ENCODE results near the gene ZNF493. TPM values are rescaled to one million over a fixed set of nuclear protein-coding genes. Genes with fewer than 3 reads are reported as not detected.

ZNF493 gene
- total and polyA plus RNA-seq, 2 donors (not counting 3 experiments of a cell fraction or from before 2014, with no cell fraction given): 2.4 to 8.0 TPM

- Histone ChIP-seq H2AFZ (ENCODE audit: low read depth, low read length) (no peak overlapping the region), H3K9me3 (replicated peaks; ENCODE audit: control insufficient read depth, insufficient read depth, low read length) (no peaks in the 10 kb centered on the region), H3K4me2 (ENCODE audit: insufficient read depth, low read length) (no peak overlapping the region), H3K9me1 (replicated peaks; ENCODE audit: control insufficient read depth, extremely low read depth, insufficient read depth, low read length) (no peaks in the 10 kb centered on the region), H3K79me2 (ENCODE audit: control insufficient read depth, insufficient read depth, low read length) (no peaks in the 10 kb centered on the region), H3K27ac (ENCODE audit: insufficient read depth, low read depth, low read length) (no peak overlapping the region), H3K4me3 (replicated peaks in 1 of 3; ENCODE audit: insufficient read depth in 1 of 3, low read depth in 1 of 3, low read length in 3 of 3) (no peak overlapping the region), H3K4me1 (ENCODE audit: control insufficient read depth, extremely low read depth, insufficient read depth, low read length) (no peaks in the 10 kb centered on the region), H3K27me3 (ENCODE audit: control insufficient read depth in 2 of 2, insufficient read depth in 2 of 2, low read length in 2 of 2) (no peaks in the 10 kb centered on the region), H4K20me1 (replicated peaks; ENCODE audit: control insufficient read depth, extremely low read depth, insufficient read depth, low read length) (no peaks in the 10 kb centered on the region), H3K36me3 (ENCODE audit: control insufficient read depth in 2 of 2, extremely low read depth in 1 of 2, insufficient read depth in 2 of 2, low read length in 2 of 2) (no peaks in the 10 kb centered on the region), H3K9ac (replicated peaks; ENCODE audit: extremely low read depth, insufficient read depth, low read length) (no peak overlapping the region)
- CTCF ChIA-PET: no interaction called here
- dilution Hi-C loops (cut with MboI; ENCODE audit: extremely low pct_ligation_motif_present, low sequenced_read_pairs) (no loop called here), intact Hi-C loops (cut with micrococcal nuclease) (no loop called here)
- FAIRE-seq (no peak), DNase-seq (ENCODE audit: low read depth, low spot score) (no peak)
- POLR2A ChIA-PET: no interaction called here
- no TSS peak for BruUV-seq (replicated peaks)
- TF ChIP-seq, protein P1, sequence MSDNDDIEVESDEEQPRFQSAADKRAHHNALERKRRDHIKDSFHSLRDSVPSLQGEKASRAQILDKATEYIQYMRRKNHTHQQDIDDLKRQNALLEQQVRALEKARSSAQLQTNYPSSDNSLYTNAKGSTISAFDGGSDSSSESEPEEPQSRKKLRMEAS (IDR thresholded peaks at IDR 0.05; ENCODE audit: insufficient read depth, insufficient read length): no peak
- TF ChIP-seq FOS (IDR thresholded peaks at IDR 0.05; ENCODE audit: borderline replicate concordance, insufficient read depth, low read length) (no peak), JUN (IDR thresholded peaks at IDR 0.05; ENCODE audit: borderline replicate concordance, insufficient read depth, insufficient read length, low read depth) (no peak), POLR2AphosphoS5 (IDR thresholded peaks at IDR 0.05; ENCODE audit: insufficient read depth, low read depth, low read length) (no peak), GATA2 (IDR thresholded peaks at IDR 0.05; ENCODE audit: insufficient read depth, insufficient read length, low read depth, low read length) (no peak), MYC (IDR thresholded peaks at IDR 0.05; ENCODE audit: low read depth, low read length) (no peak), EZH2 (IDR thresholded peaks at IDR 0.05; ENCODE audit: borderline replicate concordance, low read depth, low read length, severe bottlenecking) (no peak), POLR2A (IDR thresholded peaks at IDR 0.05; ENCODE audit: low read depth, low read length) (no peak)
- TF ChIP-seq, protein P2, sequence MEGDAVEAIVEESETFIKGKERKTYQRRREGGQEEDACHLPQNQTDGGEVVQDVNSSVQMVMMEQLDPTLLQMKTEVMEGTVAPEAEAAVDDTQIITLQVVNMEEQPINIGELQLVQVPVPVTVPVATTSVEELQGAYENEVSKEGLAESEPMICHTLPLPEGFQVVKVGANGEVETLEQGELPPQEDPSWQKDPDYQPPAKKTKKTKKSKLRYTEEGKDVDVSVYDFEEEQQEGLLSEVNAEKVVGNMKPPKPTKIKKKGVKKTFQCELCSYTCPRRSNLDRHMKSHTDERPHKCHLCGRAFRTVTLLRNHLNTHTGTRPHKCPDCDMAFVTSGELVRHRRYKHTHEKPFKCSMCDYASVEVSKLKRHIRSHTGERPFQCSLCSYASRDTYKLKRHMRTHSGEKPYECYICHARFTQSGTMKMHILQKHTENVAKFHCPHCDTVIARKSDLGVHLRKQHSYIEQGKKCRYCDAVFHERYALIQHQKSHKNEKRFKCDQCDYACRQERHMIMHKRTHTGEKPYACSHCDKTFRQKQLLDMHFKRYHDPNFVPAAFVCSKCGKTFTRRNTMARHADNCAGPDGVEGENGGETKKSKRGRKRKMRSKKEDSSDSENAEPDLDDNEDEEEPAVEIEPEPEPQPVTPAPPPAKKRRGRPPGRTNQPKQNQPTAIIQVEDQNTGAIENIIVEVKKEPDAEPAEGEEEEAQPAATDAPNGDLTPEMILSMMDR (IDR thresholded peaks at IDR 0.05; ENCODE audit: extremely low read depth in 1 of 2, insufficient read depth in 1 of 2, low read depth in 1 of 2, low read length in 2 of 2): no peak
Observed at GRCh38 chr19:21440321-21440720, 43.4 kb downstream of the ZNF493 start.

Data from endothelial cell of umbilical vein (primary cell).